ENCODE data around the gene UNC80.

UNC80 gene

DNA sequence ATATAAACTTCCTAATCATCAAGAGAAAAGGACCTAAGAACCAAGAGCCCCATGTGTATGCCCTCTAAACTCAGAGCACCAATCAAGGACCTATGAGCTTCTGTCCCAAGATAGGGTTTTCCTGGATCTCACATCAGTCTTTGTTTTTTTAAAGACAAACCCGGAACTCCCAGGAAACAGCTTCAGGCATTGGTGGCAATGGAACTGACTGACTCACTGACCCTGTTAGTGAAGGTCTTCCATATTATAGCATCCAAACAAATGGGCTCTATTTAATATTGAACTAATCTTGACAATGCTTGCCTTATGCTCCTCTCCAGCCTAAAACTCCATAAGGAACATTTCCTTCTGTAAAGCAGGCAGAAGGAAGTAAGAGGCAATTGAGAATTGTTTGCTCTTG lies 167.3 kb downstream of the UNC80 start:
- no peak for DNase-seq (ENCODE audit: low read depth)
- TF ChIP-seq, protein P1, sequence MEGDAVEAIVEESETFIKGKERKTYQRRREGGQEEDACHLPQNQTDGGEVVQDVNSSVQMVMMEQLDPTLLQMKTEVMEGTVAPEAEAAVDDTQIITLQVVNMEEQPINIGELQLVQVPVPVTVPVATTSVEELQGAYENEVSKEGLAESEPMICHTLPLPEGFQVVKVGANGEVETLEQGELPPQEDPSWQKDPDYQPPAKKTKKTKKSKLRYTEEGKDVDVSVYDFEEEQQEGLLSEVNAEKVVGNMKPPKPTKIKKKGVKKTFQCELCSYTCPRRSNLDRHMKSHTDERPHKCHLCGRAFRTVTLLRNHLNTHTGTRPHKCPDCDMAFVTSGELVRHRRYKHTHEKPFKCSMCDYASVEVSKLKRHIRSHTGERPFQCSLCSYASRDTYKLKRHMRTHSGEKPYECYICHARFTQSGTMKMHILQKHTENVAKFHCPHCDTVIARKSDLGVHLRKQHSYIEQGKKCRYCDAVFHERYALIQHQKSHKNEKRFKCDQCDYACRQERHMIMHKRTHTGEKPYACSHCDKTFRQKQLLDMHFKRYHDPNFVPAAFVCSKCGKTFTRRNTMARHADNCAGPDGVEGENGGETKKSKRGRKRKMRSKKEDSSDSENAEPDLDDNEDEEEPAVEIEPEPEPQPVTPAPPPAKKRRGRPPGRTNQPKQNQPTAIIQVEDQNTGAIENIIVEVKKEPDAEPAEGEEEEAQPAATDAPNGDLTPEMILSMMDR (IDR thresholded peaks at IDR 0.05; ENCODE audit: low read depth, low read length, missing control alignments) = no peak
- no peak overlapping the region for H3K4me3 ChIP-seq (ENCODE audit: low read depth, low read length)

DNA sequence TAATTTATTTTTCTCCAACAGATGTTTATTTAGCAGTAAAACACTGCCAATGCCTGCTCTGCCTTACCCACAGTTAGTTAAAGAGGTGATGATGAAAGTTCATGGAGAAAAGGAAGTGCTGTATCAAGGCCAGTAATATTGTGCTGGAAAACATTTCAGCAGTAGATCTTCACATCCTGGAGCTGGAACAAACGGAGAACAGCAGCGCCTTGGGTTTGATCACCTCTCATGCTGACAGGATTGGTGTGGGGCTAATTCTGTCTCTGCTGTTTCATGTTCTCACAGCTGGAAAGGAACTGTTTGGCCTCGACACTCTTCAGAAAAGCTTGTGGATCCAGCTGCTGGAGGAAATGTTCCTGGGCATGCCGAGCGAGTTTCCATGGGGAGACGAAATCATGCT lies 169.3 kb downstream of the UNC80 start:
- TF ChIP-seq, protein P1 (IDR thresholded peaks at IDR 0.05; ENCODE audit: low read depth, low read length, missing control alignments) = no peak
- no peak overlapping the region for H3K4me3 ChIP-seq (ENCODE audit: low read depth, low read length)
- DNase-seq (ENCODE audit: low read depth) = no peak

DNA sequence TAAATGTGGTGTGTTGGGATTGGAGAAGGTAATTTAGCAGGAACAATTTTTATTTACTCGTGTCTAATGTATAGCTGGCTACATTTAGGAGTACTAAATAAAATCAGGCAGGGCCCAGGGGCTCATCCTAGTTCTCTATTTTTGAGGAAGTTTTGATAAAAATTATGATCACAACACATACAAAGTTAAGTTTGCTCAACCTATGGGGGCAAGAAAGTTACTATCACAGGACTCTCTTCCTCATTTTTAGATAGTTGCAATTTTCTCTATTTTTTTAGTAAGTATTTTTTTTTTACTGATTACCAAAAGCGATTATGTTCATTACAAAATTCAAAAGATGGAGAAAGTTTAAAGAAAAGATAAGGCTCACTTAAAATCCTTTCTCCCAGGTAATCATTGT lies 170.8 kb downstream of the UNC80 start:
- no peak for DNase-seq (ENCODE audit: low read depth)
- H3K4me3 ChIP-seq (ENCODE audit: low read depth, low read length) = no peak overlapping the region
- TF ChIP-seq, protein P1 (IDR thresholded peaks at IDR 0.05; ENCODE audit: low read depth, low read length, missing control alignments) = no peak

DNA sequence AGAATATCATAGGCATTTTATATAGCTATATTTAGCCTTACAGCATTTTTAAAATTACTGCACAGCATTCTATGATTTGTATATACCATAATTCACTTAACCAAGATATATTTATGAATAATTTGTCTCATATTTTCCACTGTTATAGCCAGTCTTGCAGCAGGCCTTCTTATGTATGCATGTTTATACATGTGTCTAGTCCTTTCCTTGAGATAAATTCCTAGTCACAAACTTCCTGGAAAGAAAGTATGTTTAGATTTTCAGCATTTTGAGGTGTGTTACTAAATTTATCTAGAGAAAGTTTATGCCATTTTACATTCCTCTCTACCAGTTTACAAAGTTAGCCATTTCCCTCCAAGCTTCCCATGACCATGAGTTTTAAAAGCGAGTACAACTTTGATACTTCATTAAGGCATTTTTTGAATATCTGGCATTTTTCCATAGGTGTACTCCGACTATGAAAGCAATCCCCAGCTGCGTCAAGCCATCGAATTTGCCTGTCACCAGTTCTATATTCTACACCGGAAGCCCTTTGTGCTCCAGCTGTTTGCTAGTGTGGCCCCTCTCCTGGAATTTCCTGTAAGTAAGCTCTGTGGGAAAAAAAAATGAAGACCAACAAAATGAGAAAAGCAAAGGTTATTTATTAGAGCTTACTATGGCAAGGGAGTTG lies 171.4 kb downstream of the UNC80 start:
- H3K4me3 ChIP-seq (ENCODE audit: low read depth, low read length) = no peak overlapping the region
- no peak for DNase-seq (ENCODE audit: low read depth)
- TF ChIP-seq, protein P1 (IDR thresholded peaks at IDR 0.05; ENCODE audit: low read depth, low read length, missing control alignments) = no peak

DNA sequence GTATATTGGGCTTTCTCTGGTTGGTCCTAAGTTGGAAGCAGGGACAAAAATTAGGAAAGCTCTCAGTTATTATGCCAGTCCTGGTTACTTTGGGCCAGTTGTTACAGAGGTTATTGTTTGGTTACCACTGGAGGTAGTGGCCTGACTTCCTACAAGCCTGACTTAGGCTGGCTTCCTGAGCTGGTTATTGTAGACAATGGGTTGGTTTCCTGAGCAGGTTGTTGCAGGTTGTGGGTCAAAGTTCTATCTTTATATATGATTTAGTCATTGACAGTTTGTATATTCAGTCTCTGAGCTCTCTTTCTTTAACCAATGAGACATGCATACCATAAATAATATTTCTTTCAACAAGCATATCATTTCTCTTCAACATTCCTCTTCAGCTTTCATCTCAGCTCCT lies 172.1 kb downstream of the UNC80 start:
- TF ChIP-seq, protein P1 (IDR thresholded peaks at IDR 0.05; ENCODE audit: low read depth, low read length, missing control alignments) = no peak
- no peak overlapping the region for H3K4me3 ChIP-seq (ENCODE audit: low read depth, low read length)
- DNase-seq (ENCODE audit: low read depth) = no peak

DNA sequence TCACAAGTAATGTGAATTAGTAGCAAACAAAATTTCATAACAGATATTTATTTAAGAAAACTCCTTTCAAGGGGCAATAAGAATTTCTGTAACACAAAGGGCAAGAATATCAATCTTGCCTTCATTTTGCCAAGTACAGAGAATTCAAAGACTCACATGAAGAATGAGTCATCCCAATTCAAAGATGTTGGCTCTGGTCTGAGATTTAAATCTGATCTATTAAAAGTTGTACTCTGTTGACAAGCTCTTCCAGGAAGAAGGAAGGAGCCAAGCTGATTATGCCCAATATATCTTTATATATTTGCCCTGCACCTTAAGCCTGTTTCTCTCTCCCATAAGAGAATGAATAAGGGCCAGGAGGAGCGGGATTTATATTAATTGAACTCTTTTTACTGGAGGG lies 174.9 kb downstream of the UNC80 start:
- TF ChIP-seq, protein P1 (IDR thresholded peaks at IDR 0.05; ENCODE audit: low read depth, low read length, missing control alignments) = no peak
- DNase-seq (ENCODE audit: low read depth) = no peak
- H3K4me3 ChIP-seq (ENCODE audit: low read depth, low read length) = no peak overlapping the region

DNA sequence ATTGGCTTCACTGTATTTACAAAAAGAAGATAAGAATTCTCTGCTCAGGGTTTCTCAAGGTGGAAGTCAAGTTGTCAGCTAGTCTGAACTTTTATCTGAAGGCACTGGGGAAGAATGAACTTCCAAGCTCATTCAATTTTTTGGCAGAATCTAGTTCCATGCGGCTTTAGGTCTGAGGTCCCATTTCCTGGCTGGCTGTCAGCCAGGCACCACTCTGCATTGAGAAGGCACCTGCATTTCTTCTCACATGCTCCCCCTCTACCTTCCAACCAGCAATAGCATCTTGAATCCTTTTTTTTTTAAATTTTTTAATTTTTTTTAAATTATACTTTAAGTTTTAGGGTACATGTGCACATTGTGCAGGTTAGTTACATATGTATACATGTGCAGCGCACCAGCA lies 184.6 kb downstream of the UNC80 start:
- DNase-seq (ENCODE audit: low read depth) = no peak
- H3K4me3 ChIP-seq (ENCODE audit: low read depth, low read length) = no peak overlapping the region
- TF ChIP-seq, protein P1 (IDR thresholded peaks at IDR 0.05; ENCODE audit: low read depth, low read length, missing control alignments) = no peak

Measured in GM12864 (cell line).